HG02759 (cell line): ENCODE data around the gene MSANTD7.
"Not testable (repeated sequence)": the region's sequence is repeated elsewhere in the genome, so short reads cannot be mapped to it uniquely, and the experiment has no call there.

Experiments used
- ATAC-seq: cut with Tn5 transposase; IDR thresholded peaks from one replicate; pipeline ENCODE4 v1.9.1; 2021; ENCODE audit warnings: mild to moderate bottlenecking, moderate library complexity; ENCODE audit not compliant: unreplicated experiment

MSANTD7 gene, protein sequence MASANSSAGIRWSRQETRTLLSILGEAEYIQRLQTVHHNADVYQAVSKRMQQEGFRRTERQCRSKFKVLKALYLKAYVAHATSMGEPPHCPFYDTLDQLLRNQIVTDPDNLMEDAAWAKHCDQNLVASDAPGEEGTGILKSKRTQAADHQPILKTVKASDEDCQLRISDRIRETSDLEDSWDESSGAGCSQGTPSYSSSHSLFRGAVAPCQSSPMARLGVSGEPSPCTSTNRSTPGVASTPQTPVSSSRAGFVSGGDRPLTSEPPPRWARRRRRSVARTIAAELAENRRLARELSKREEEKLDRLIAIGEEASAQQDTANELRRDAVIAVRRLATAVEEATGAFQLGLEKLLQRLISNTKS

DNA sequence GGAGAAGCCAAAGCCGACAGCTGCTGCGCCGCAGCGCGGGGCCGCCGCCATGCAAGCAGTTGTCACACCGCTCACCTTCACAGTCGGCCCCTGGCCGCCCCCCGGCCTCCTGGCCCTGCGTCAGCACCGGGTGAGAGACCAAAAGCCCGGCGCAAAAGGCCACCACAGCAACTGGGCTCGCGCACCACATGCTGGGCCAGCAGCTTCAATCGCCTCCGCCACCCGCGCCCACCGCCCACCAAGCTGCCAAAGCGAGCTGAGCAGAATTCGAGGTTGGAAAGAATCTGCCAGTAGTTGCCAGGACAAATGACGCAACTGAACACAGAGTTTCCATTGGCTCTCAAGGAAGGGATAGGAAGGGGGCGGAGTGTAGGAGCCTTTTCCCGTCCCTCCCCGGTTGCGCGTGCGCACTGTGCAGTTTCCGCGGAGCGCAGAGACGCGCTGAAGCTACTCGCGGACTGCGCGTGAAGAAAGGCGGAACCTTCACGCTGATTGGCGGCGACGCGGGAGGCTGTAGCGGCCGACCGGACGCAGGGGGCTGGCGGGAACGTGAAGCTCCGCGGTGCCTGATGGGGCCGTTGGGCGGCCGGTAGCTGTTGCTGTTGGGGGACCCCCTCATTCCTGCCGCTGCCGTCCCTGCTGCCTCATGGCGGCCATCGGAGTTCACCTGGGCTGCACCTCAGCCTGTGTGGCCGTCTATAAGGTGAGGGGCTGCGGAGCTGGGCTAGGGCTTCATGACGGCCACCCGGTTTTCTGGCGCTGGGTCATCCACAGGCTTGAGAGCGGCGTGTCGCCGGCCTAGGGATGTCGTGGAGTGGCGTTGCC lies at the start of gene MSANTD7, which contains the start of the genes CDNF and HSPA14:
TSS of gene MSANTD7 (plus strand) at position 550 of the 825 bp plus-strand sequence. CDS start 3,979 bp downstream, outside the sequence.
TSS of gene CDNF (minus strand) at position 281 of the 825 bp plus-strand sequence. CDS start at position 190, 91 bp downstream.
TSS of gene HSPA14 (plus strand) at position 550 of the 825 bp plus-strand sequence. CDS start at position 647, 97 bp downstream.
- ATAC-seq = peak; percentile 97

DNA sequence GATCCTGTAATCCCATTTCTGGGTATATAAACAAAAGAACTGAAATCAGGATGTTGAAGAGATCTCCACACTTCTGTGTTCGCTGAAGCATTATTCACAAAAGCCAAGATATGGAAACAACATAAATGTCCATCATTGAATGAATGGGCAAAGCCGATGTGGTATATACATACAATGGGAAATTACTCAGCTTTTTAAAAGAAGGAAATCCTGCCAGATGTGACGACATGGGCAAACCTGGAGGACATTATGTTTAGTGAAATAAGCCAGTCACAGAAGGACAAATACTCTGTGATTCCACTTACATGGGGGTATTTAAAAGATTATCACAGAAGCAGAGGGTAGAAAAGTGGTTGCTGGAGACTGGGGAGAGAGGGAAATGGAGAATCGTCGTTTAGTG lies 39.5 kb upstream of the MSANTD7 start:
- ATAC-seq = no peak

- ATAC-seq = no peak
These were observed 37.7 kb upstream of the MSANTD7 start for GRCh38 chr10:14800397-14800796.

DNA sequence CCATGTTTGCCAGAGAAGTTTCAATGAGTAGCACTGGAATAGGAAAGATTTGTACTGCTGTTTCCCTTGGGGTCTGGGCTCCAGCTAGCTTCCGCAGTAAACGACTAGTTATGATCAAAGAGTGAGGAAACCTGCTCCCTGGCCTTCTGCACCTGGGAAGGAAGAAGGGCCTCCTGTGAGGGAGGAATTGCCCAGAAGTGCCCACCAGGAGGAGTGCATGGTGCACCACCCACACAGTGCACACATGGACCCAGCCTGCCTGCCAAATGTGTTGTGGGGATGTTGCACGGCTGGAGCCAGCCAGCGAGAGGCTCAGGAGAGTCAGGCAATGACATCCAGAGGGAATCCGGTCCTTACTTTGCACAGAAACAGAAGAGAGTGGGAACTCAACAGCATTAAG lies 36.4 kb upstream of the MSANTD7 start:
- ATAC-seq = no peak

DNA sequence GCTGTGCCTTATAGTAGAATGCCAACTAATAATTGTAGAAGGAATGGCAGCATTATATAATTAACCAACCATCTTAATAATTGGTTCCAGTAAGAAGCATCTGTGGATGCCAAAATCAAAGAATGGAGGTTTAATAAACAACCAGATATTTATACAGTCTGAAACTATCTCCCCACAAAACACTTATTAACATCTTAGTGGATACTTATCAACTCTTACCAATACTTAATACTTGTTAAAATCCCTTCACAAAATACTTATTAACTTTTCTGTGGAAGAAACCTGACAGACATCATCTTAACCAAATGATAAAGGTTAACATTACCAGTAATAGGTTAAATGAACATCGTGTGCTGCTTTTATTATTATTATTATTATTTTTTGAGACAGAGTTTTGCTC lies 34.3 kb upstream of the MSANTD7 start:
- ATAC-seq = no peak

GRCh38 chr10:14806318-14806717 lies 31.8 kb upstream of the MSANTD7 start:
- no peak for ATAC-seq

DNA sequence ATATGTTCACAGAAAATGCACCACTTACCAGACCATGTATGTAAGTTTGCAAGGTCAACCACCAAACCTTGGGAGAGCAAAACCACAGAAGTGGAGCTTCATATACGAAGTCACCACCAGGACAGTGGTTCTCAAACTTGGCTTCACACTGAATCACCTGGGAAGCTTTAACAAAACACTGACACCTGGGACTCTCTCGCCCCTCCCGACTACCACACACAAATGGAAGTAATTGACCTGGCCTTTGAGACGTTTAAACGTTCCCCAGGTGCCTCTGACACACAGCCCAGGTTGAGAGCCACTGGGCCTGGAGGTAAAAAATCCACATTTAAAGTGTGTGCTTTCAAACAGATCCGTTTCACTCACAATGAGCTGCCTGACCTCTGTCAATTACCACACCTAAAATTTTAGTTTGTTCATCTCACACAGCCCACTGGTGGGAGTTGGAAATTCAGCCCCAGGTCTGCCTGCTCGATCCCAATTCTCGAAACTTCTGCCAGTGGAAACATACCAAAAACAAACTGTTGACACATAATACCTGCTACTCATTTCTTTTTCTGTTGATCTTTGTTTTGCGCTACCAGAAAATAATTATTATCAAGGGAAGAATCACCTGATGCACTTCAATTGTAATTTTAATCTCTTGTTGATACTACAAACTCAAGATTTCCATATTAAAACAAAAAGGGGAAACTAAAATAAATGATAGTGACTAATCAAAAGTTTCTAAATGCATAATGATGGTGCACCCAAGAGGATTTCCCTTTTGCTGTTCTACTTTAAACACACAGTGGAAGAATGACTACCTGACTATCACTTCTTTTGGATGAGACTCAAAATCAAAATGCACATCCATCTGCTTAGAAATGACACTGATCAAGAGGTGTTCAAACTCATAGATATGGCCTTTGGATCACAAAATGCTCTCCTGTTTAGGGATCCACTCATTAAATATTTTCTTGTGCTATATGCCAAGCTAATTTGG lies 26.8 kb upstream of the MSANTD7 start:
- ATAC-seq = no peak

DNA sequence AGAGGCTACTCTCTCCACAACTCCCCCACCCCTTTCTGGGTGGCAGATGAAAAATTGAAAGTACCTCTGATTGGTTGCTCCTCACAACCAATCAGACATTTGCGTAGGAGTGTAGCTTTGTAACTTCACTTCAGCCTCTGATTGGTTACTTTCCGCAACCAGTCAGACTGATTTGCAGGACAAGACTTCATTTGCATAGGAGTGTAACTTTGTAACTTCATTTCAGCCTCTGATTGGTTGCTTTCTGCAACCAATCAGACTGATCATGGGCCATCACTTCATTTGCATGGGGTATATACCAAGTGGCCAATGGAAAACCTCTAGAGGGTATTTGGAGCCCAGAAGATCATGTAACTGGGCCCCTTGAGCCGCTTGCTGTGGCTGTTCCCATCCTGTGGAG lies 25.8 kb upstream of the MSANTD7 start:
- no peak for ATAC-seq

- ATAC-seq = no peak
These were observed 22.4 kb upstream of the MSANTD7 start for GRCh38 chr10:14815681-14816080.

- ATAC-seq = not testable (repeated sequence)
These were observed 21.4 kb upstream of the MSANTD7 start for GRCh38 chr10:14816717-14817116.

- no peak for ATAC-seq
These were observed 17.9 kb upstream of the MSANTD7 start for GRCh38 chr10:14820010-14820774.

- no peak for ATAC-seq
These were observed 17.3 kb upstream of the MSANTD7 start for GRCh38 chr10:14820775-14821154.

DNA sequence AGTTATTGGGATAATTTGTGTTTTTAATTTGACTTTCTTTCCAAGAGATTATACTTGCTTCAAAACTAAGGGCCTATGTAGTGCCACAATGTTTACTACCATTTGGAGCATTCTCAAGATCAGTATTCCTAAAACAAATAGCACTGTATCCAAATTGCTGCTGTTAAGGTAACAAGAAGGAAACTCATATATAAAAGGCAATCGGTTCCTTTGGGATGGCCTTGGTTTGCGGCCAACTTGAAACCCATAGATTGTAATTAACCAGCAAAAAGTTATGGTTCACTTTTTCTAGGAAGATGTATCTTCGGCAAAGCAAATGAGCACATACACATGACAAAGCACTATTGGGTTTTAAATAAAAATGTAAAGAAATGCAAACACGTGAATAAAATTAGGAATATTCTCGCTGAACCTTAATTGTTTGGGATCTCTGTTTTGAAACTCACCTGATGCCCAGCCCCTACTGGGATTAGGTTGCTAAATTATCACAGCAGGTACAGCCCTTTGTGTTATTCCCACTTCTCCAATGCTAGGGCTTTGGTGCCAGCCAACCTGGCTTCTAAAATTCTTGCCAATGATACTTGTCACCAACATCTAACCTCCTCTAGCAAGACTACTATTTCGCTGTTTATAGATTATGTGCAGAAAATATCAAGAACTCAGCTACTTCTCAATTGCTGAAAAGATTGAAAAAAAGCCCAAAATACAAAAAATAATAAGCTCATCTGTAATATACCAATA lies 16.3 kb upstream of the MSANTD7 start:
- no peak for ATAC-seq

DNA sequence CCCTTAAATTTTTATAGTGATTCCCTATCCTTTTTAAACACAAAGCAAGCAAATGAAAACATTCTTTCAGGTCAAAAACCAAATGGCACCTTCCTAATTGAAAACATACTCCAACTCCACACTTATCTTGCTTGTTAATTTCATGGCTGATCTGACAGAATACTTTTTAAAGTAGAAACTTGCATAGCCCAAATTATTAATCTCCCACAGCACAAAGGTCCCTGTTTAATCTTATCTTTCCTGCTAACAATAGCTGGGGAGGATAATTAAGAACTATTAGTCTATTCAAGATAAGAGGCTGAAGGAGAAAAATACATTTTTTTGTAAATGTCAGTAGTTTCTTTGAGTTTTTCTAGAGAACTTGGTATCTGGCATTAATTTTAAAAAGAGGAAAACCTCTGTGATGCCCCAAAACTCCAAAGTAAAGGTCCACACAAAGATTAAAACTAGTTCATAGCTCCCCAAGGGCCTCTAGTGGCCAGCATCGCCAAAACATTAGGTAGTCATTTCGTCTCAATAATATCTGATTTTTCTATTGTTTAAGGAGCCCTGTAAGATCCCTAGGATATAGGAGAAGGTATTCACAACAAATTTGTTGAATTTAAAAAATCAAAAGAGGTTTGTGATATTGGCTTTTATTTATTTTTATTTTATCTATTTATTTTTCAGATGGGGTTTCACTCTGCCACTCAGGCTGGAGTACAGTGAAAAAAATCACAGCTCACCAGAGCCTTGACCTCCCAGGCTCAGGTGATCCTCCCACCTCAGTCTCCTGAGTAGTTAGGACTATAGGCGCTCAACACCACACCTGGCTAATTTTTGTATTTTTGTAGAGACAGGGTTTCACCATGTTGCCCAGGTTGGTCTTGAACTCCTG lies 15.0 kb upstream of the MSANTD7 start:
- no peak for ATAC-seq

- ATAC-seq = no peak
These were observed 14.1 kb upstream of the MSANTD7 start for GRCh38 chr10:14823966-14824365.

- ATAC-seq = no peak
These were observed 11.9 kb upstream of the MSANTD7 start for GRCh38 chr10:14826076-14826829.

- no peak for ATAC-seq
These were observed 5.0 kb upstream of the MSANTD7 start for GRCh38 chr10:14833106-14833505.

DNA sequence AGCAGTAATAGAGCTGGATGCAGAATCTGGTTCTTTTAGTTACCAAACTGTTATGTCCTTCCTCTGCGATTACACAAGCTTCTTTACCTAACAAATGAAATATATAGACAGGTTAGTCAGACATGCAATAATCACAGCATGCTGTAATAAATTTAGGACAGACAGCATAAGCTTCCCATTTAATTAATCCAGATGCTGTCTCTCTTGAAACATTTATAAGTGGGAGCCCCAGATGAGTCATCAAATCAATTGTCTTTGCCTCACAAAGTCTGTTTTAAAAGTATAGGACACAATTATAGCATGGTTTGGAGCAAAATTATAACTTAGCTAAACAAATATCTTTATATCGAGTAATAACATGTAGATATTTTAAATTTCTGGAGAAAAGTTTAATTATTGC lies 1.9 kb upstream of the MSANTD7 start:
- ATAC-seq = no peak
